ENCODE results near the gene GOLGA6C.
A peak's percentile ranks its signal among the peaks of the same experiment; 100 is the strongest.
"Not testable (repeated sequence)": the region's sequence is repeated elsewhere in the genome, so short reads cannot be mapped to it uniquely, and the experiment has no call there.

The GOLGA6C gene

DNA sequence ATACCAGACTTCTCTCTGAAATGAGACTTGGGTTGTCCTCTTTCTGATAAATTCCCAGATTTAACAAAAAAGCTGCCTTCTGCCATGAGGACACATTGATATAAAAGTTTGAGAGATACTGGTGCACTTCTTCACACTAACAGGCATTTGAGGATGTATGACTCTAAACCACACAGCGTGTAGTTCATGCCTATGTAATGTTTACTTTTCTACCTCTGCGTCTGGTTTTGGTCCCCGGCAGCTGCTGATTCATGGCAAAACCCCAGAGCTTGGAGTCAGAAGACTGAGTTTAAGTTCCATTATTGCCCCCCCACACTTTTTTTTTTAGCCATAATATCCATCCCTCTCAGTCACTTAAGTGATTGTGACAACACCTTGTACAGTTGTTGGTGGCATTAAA, 26.0 kb downstream of the GOLGA6C start:
- DNase-seq (ENCODE audit: extremely low spot score); CTCF ChIA-PET; POLR2A ChIA-PET: not testable (repeated sequence)

DNA sequence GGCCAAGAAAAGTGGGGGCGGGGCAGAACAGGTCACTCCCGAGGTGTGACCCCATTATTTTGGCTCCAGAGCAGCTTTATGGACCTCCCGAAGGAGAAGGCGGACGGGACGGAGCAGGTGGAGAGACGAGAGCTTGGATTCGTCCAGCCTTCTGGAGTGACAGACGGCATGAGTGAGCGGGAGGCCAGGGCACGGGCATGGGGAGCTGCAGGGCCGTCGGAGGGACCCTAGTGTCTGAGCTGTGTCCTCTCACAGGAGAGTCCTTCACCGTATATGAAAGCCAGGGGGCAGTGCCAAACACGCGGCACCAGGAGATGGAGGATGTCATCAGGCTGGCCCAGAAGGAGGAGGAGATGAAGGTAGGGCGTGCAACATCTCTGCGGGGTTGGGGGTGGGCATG, 35.5 kb downstream of the GOLGA6C start:
- POLR2A ChIA-PET; CTCF ChIA-PET; DNase-seq (ENCODE audit: extremely low spot score): not testable (repeated sequence)

DNA sequence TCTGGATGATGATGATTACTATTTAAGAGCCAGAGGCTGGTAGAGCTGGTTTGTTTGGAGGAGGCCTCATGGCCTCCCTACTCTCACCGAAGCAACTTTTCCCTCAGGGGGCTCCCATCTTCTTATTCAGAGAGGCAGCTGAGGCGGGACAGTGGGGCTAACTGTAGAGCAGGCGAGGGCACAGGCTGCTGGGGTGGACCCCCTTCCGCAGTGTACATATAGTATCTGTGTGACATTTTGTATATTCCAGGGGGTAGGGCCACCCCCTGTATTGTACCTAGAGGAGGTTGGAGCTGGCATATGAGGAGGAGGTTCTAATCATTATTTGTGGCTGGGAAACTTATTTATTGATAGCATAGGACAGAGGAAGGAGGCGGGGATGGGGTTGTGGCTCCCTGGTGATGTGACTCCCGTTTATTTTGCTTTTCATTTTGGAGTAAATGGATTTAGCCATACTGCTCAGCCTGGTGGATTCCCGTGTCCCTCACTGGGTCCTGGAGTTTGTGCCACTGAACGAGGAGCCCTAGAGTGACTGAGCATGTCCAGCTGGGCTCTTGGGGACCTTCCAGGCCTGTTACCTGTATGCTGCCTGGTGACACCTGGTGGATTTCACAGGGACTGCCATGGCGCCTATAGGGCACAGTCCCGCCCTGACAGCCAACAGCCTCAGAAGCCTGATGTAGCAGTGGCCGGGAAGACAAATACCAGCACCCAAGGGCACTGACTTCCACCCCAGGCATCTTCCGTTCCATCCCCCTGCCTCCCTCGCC, 40.6 kb downstream of the GOLGA6C start:
- POLR2A ChIA-PET; DNase-seq (ENCODE audit: extremely low spot score); CTCF ChIA-PET: not testable (repeated sequence)

DNA sequence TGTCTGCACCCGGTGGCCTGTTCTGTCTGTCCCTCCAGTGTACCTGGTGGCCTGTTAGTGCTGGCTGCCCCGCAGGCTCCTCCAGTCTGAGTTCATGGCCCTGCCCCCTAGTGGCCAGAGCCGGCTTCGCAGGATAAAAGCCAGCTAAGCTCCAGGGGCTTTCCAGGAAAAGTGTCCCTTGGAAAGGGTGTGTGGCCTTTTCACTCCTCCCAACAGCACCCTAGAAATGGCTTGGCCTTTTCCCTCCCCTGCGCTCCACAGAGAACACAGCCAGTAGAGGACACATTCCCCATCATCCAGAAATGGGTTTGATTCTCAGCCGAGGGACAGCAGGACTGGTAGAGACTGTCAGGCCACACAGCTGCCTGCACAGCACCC, 41.2 kb downstream of the GOLGA6C start:
- CTCF ChIA-PET; DNase-seq (ENCODE audit: extremely low spot score); POLR2A ChIA-PET: not testable (repeated sequence)

DNA sequence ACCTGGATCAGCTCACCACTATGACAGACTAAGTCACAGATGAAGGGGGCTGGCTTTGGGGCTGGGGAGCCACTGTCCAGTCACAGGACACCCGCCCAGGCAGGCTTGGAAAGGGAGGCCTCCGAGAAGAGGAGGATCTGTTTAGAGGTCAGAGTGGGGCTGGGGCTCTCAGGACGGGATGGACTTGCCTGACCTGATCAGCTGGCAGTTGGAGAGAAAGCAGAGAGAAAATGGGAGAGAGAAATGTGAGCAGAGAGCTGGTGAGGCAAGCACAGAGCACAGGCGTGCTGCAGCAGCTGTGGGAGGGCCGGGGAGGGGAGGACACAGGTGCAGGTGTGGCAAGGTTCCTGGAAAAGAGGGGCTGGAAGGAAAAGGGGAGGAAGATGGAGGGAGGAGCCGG, 41.9 kb downstream of the GOLGA6C start:
- CTCF ChIA-PET: interaction anchor here (0.8 kb wide), 1 partner anchor 254 kb away, joined by 3 read pairs; no protein-coding TSS in a partner anchor
- POLR2A ChIA-PET; DNase-seq (ENCODE audit: extremely low spot score): not testable (repeated sequence)

DNA sequence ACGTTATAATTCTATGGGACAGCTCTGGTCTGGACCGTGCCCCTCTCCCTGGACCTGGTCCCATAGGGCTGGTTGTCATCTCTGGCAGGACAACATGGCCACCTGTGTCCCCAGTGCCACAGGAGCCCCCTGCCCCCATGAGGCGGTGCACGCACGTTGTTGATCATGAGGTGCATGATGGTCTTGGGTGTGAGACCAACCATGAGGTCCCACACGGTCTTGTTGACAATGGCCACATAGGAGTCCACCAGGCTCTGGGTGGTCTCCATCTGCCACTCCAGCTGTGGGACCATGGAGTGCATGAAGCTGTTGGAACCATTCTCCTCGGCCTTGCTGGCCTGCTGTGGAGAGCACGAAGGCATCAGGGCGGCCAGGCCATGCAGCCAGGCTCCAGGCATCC, 44.2 kb downstream of the GOLGA6C start:
- ChIA-PET CTCF (no interaction called here), POLR2A (no interaction called here)
- DNase-seq (ENCODE audit: extremely low spot score): no peak
- TF ChIP-seq LEF1 (IDR thresholded peaks at IDR 0.05; ENCODE audit: borderline replicate concordance): no peak
- TF ChIP-seq FOXK2 (IDR thresholded peaks at IDR 0.05): no peak
- TF ChIP-seq SP1 (IDR thresholded peaks at IDR 0.05): no peak
- no peak for TF ChIP-seq FOXM1 (IDR thresholded peaks at IDR 0.05; ENCODE audit: borderline replicate concordance)
- TF ChIP-seq, protein P1, sequence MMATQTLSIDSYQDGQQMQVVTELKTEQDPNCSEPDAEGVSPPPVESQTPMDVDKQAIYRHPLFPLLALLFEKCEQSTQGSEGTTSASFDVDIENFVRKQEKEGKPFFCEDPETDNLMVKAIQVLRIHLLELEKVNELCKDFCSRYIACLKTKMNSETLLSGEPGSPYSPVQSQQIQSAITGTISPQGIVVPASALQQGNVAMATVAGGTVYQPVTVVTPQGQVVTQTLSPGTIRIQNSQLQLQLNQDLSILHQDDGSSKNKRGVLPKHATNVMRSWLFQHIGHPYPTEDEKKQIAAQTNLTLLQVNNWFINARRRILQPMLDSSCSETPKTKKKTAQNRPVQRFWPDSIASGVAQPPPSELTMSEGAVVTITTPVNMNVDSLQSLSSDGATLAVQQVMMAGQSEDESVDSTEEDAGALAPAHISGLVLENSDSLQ (IDR thresholded peaks at IDR 0.05): no peak
- TF ChIP-seq NFRKB (IDR thresholded peaks at IDR 0.05): no peak
- TF ChIP-seq ARNT (IDR thresholded peaks at IDR 0.05): no peak
- TF ChIP-seq FOXA1 (IDR thresholded peaks at IDR 0.05): no peak
- TF ChIP-seq SUZ12 (IDR thresholded peaks at IDR 0.05): no peak
- TF ChIP-seq ZNF384 (IDR thresholded peaks at IDR 0.05): no peak
- no peak for TF ChIP-seq BHLHE40 (IDR thresholded peaks at IDR 0.05; ENCODE audit: borderline replicate concordance)
- no peak for TF ChIP-seq CTBP1 (IDR thresholded peaks at IDR 0.05; ENCODE audit: borderline replicate concordance)
- TF ChIP-seq HDGF (IDR thresholded peaks at IDR 0.05; ENCODE audit: borderline replicate concordance): no peak
- TF ChIP-seq L3MBTL2 (conservative IDR thresholded peaks at IDR 0.05): no peak
- TF ChIP-seq TARDBP (IDR thresholded peaks at IDR 0.05): no peak
- no peak for TF ChIP-seq ELF4 (IDR thresholded peaks at IDR 0.05)

DNA sequence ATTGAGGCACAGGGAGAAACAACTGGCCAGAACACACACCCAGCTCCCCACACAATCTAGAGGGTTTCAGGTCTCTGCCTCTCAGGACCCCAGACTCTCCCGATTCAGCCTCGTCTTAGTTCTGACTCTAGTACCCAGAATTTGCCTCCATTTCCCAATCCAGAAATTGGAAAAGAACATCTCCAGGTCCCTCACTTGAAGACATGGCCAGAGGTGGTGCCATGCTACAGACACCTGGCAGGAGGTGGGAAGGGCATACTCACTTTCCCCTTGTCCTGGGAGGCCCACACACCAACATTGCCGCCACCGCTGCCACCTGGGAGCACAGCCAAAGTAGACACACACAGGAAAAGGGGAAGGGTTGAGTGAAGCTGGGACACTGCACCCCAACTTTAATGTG, 44.6 kb downstream of the GOLGA6C start:
- DNase-seq (ENCODE audit: extremely low spot score); POLR2A ChIA-PET; CTCF ChIA-PET: not testable (repeated sequence)

DNA sequence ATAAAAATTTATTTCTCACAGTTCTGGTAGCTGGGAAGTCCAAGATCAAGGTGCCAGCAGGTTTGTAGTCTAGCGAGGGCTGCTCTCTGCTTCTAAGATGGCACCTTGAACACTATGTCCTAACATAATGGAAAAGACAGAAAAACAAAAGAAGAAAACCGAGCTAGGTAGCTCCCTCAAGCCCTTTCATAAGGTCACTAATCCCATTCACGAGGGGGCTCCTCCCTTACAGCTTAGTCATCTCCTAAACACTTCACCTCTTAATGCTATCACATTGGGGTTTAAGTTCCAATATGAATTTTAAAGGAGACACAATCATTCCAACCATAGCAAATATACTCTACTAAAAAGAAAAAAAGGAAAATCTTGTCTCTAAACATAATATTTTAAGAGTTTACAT, 48.1 kb downstream of the GOLGA6C start:
- DNase-seq (ENCODE audit: extremely low spot score): no peak
- TF ChIP-seq SP1 (IDR thresholded peaks at IDR 0.05) (no peak), LEF1 (IDR thresholded peaks at IDR 0.05; ENCODE audit: borderline replicate concordance) (no peak), SUZ12 (IDR thresholded peaks at IDR 0.05) (no peak), FOXK2 (IDR thresholded peaks at IDR 0.05) (no peak), BHLHE40 (IDR thresholded peaks at IDR 0.05; ENCODE audit: borderline replicate concordance) (no peak), ARNT (IDR thresholded peaks at IDR 0.05) (no peak), L3MBTL2 (conservative IDR thresholded peaks at IDR 0.05) (no peak)
- TF ChIP-seq, protein P1 (IDR thresholded peaks at IDR 0.05): no peak
- POLR2A ChIA-PET: interaction anchor here (0.7 kb wide), 2 partner anchors 242 to 930 kb away, joined by 3 read pairs; no protein-coding TSS in a partner anchor
- CTCF ChIA-PET: interaction anchor here (0.6 to 2.3 kb wide), 4 partner anchors 10 to 341 kb away, joined by 3 to 7 read pairs (median 4); partner anchors contain the start of gene SNX33

DNA sequence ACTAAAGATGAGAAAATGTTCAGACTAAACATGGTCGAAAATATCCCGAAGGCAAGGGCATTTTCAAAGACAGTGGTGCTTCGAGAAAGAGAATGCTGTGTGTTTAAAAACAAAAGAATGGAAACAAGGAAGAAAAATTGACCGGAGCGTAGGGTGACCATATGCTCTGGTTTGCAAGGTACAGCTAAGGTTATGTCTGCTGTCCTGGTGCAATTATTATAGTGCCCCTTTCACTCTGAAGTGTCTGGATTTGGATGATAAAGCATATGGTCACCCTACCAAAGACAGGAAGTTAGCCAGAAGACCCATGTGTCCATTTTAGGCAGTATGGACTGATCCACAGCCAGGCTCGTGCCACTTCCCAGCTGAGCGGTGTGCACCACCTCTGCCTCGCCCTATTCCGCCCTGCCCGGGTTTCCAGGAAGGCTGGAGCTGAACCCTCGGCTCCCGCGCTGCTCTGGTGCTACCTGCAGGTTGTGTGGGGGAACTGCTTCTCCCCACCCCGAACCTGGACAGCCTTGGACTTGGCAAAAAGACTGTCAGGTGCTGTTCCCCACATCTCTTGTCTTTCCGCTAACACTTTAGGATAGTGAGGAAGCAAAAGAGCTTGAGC, 49.8 kb downstream of the GOLGA6C start:
- DNase-seq (ENCODE audit: extremely low spot score): peak; percentile 81
- ChIA-PET POLR2A (interaction anchor here (0.6 to 1.0 kb wide), 4 partner anchors 28 to 351 kb away, joined by 3 to 4 read pairs (median 3); partner anchors contain the start of genes C15orf39, COMMD4, PPCDC and RPP25), CTCF (interaction anchor here (0.7 to 2.3 kb wide), 5 partner anchors 8 to 361 kb away, joined by 3 to 7 read pairs (median 3); no protein-coding TSS in a partner anchor)
- TF ChIP-seq BHLHE40 (IDR thresholded peaks at IDR 0.05; ENCODE audit: borderline replicate concordance) (no peak), FOXK2 (IDR thresholded peaks at IDR 0.05) (no peak), TARDBP (IDR thresholded peaks at IDR 0.05) (no peak), ARNT (IDR thresholded peaks at IDR 0.05) (no peak), CTBP1 (IDR thresholded peaks at IDR 0.05; ENCODE audit: borderline replicate concordance) (no peak), LEF1 (IDR thresholded peaks at IDR 0.05; ENCODE audit: borderline replicate concordance) (no peak), FOXA1 (IDR thresholded peaks at IDR 0.05) (no peak), ELF4 (IDR thresholded peaks at IDR 0.05) (no peak)
- TF ChIP-seq, protein P1 (IDR thresholded peaks at IDR 0.05): no peak
